Measurements from ENCODE around the gene LCE6A. TPM values are rescaled to one million over a fixed set of nuclear protein-coding genes. Genes with fewer than 3 reads are reported as not detected.

The LCE6A gene
- total and polyA plus RNA-seq, 9 of the 15 experiments (the other 6 are each of a cell fraction or from before 2014, with no cell fraction given): not detected

DNA sequence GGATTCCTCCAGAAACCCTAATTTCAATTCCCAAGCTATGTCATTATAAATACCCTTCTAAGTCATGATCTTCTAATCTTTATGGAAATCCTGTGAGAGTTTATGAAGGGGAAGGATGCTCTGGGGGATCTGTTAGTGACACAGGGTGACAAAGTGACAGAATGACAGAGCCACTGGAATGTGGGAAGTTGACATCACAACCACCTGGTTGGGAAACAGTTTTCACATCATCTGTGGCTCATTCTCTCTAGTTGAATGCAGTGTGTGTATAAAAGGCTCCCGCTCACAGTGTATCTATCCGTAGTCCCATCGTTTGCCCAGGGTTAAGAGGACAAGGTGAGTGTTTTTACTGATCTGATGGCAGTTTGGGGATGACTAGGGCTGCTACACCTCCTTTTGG, 17.0 kb downstream of the LCE6A start, which contains the start of gene LCE7A:
LCE7A (plus strand) TSS at position 301 of the 400 bp plus-strand sequence. CDS start 702 bp downstream, outside the sequence.
- no peak within 1 kb of the TSS for H3K4me2 ChIP-seq (ENCODE audit: insufficient read depth, low read length)
- 0% methylated on average over 3 of the region's 3 CpGs for WGBS (ENCODE audit: insufficient coverage, low coverage, missing lambda C conversion rate)
- H2AFZ ChIP-seq (ENCODE audit: low read depth, low read length): no peak within 1 kb of the TSS
- no peaks in the 10 kb centered on the region for H3K9me1 ChIP-seq (ENCODE audit: control insufficient read depth, insufficient read depth, low read length)
- H3K27ac ChIP-seq (ENCODE audit: extremely low read depth, low read depth, low read length): no peak within 1 kb of the TSS
- FAIRE-seq (no peak), ATAC-seq (no peak), DNase-seq (ENCODE audit: extremely low read depth in 1 of 4, low spot score in 3 of 4) (no peak)
- ChIA-PET CTCF (ENCODE audit: low intra/inter-chr PET ratio) (no interaction called here), POLR2A (no interaction called here)
- intact Hi-C loops (cut with micrococcal nuclease): no loop called here
- BruUV-seq (replicated peaks): no TSS peak
- H3K79me2 ChIP-seq (ENCODE audit: control insufficient read depth, insufficient read depth, low read length): no peaks in the 10 kb centered on the region
- no peaks in the 10 kb centered on the region for H3K4me1 ChIP-seq (replicated peaks in 1 of 2; ENCODE audit: control insufficient read depth in 2 of 2, insufficient read depth in 2 of 2, low read length in 2 of 2)
- in situ Hi-C loops (cut with MboI): no loop called here
- TF ChIP-seq NFIC (IDR thresholded peaks at IDR 0.05): no peak
- no peak for TF ChIP-seq CC2D1A (IDR thresholded peaks at IDR 0.05)
- TF ChIP-seq ZZZ3 (IDR thresholded peaks at IDR 0.05): no peak
- no peak for TF ChIP-seq ELK1 (CRISPR knock-in tag; IDR thresholded peaks at IDR 0.05)
- no peak for TF ChIP-seq TEAD2 (tag; IDR thresholded peaks at IDR 0.05)
- no peak for TF ChIP-seq ZFP36 (IDR thresholded peaks at IDR 0.05; ENCODE audit: low read depth, low read length, partially characterized antibody)
- TF ChIP-seq ZBTB8A (IDR thresholded peaks at IDR 0.05; ENCODE audit: partially characterized antibody): no peak
- no peak for TF ChIP-seq FIP1L1 (IDR thresholded peaks at IDR 0.05; ENCODE audit: low read depth, low read length, poor library complexity, severe bottlenecking)
- TF ChIP-seq NFE2L1 (tag; IDR thresholded peaks at IDR 0.05; ENCODE audit: borderline replicate concordance, low read depth): no peak
- TF ChIP-seq ZEB2 (IDR thresholded peaks at IDR 0.05): no peak
- no peak for TF ChIP-seq ARHGAP35 (IDR thresholded peaks at IDR 0.05; ENCODE audit: partially characterized antibody)
- no peak for TF ChIP-seq OTX1 (CRISPR knock-in tag; IDR thresholded peaks at IDR 0.05)
- no peak for TF ChIP-seq SAFB2 (IDR thresholded peaks at IDR 0.05; ENCODE audit: borderline replicate concordance, low read depth, low read length, severe bottlenecking)
- TF ChIP-seq GATAD2B (IDR thresholded peaks at IDR 0.05; ENCODE audit: borderline replicate concordance): no peak
- TF ChIP-seq PTBP1 (IDR thresholded peaks at IDR 0.05; ENCODE audit: low read depth, low read length): no peak
- no peak for TF ChIP-seq ZNF280A (IDR thresholded peaks at IDR 0.05; ENCODE audit: low read depth, partially characterized antibody)
- TF ChIP-seq KDM5B (IDR thresholded peaks at IDR 0.05; ENCODE audit: insufficient replicate concordance, low read depth, low read length): no peak
- TF ChIP-seq PCBP2 (IDR thresholded peaks at IDR 0.05; ENCODE audit: low read depth, low read length, poor library complexity, severe bottlenecking): no peak
- no peak for TF ChIP-seq HDGF (IDR thresholded peaks at IDR 0.05)
- TF ChIP-seq E2F5 (CRISPR knock-in tag; IDR thresholded peaks at IDR 0.05): no peak
- no peak within 1 kb of the TSS for H3K4me3 ChIP-seq
- H3K27me3 ChIP-seq (ENCODE audit: control insufficient read depth in 2 of 2, insufficient read depth in 2 of 2, low read length in 2 of 2): no peaks in the 10 kb centered on the region
- H3K9me3 ChIP-seq (replicated peaks; ENCODE audit: control insufficient read depth, insufficient read depth, low read depth, low read length): no peaks in the 10 kb centered on the region
- H4K20me1 ChIP-seq (replicated peaks; ENCODE audit: control insufficient read depth, insufficient read depth, low read length): no peaks in the 10 kb centered on the region
- H3K9ac ChIP-seq (ENCODE audit: insufficient read depth in 1 of 2, low read depth in 2 of 2, low read length in 2 of 2): no peak within 1 kb of the TSS
- H3K36me3 ChIP-seq (ENCODE audit: control insufficient read depth, insufficient read depth, low read length): no peaks in the 10 kb centered on the region
